ENCODE data around the gene HOXD9.

GRCh38 chr2:176105078-176105729 lies 17.3 kb upstream of the HOXD9 start:
- TF ChIP-seq, protein P1, sequence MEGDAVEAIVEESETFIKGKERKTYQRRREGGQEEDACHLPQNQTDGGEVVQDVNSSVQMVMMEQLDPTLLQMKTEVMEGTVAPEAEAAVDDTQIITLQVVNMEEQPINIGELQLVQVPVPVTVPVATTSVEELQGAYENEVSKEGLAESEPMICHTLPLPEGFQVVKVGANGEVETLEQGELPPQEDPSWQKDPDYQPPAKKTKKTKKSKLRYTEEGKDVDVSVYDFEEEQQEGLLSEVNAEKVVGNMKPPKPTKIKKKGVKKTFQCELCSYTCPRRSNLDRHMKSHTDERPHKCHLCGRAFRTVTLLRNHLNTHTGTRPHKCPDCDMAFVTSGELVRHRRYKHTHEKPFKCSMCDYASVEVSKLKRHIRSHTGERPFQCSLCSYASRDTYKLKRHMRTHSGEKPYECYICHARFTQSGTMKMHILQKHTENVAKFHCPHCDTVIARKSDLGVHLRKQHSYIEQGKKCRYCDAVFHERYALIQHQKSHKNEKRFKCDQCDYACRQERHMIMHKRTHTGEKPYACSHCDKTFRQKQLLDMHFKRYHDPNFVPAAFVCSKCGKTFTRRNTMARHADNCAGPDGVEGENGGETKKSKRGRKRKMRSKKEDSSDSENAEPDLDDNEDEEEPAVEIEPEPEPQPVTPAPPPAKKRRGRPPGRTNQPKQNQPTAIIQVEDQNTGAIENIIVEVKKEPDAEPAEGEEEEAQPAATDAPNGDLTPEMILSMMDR (IDR thresholded peaks at IDR 0.05; ENCODE audit: insufficient read depth, low read length): no peak
- TF ChIP-seq POLR2AphosphoS5 (IDR thresholded peaks at IDR 0.05; ENCODE audit: low read depth): no peak

Data from HL-60 (cell line).